Measurements from ENCODE around the gene TMEM72. TPM values are rescaled to one million over a fixed set of nuclear protein-coding genes. Genes with fewer than 3 reads are reported as not detected.

TMEM72 gene
- total and polyA plus RNA-seq, 2 donors (not counting 1 experiment from before 2014, with no cell fraction given) = not detected

GRCh38 chr10:44976352-44977198 is 65.4 kb downstream of the TMEM72 start:
- H3K4me2 ChIP-seq (replicated peaks; ENCODE audit: low read depth, low read length, poor library complexity, severe bottlenecking) = no peak overlapping the region
- TF ChIP-seq EZH2 (IDR thresholded peaks at IDR 0.05; ENCODE audit: borderline replicate concordance, insufficient read depth, low read depth, low read length, poor library complexity, severe bottlenecking) (no peak), CTCF (IDR thresholded peaks at IDR 0.05) (no peak)
- intact Hi-C loops (cut with micrococcal nuclease) = no loop called here
- Mint-ChIP-seq H3K27ac (no peak overlapping the region), H3K4me1 (peaks cover 27% of the 10 kb centered on the region), H3K4me3 (no peak overlapping the region), H3K27me3 (no peaks in the 10 kb centered on the region), H3K9me3 (ENCODE audit: insufficient read depth) (no peaks in the 10 kb centered on the region)
- 77% methylated on average over 4 of the region's 9 CpGs for WGBS (ENCODE audit: insufficient coverage)
- H3K4me3 ChIP-seq (ENCODE audit: control extremely low read depth in 1 of 5, extremely low read depth in 1 of 5, insufficient read depth in 1 of 5, low read depth in 2 of 5, low read length in 4 of 5) = no peak overlapping the region
- POLR2A ChIA-PET = no interaction called here
- no peaks in the 10 kb centered on the region for H3K36me3 ChIP-seq (replicated peaks in 1 of 2; ENCODE audit: control extremely low read depth in 1 of 2, control insufficient read depth in 1 of 2, extremely low read depth in 1 of 2, insufficient read depth in 2 of 2, low read length in 1 of 2)
- CTCF ChIA-PET = interaction anchor here (0.7 to 9.0 kb wide), 6 partner anchors 8 to 44 kb away, joined by 3 to 93 read pairs (median 3); no protein-coding TSS in a partner anchor
- no peak overlapping the region for H2AFZ ChIP-seq (ENCODE audit: insufficient read depth, low read depth, low read length, poor library complexity, severe bottlenecking)
- no peaks in the 10 kb centered on the region for H3K9me3 ChIP-seq (ENCODE audit: control extremely low read depth in 1 of 3, control insufficient read depth in 2 of 3, insufficient read depth in 1 of 3, low read length in 2 of 3)
- H3K27me3 ChIP-seq (replicated peaks in 1 of 4; ENCODE audit: control extremely low read depth in 1 of 4, control insufficient read depth in 3 of 4, insufficient read depth in 4 of 4, low read length in 3 of 4) = peaks cover 0 to 9% (median 0%) of the 10 kb centered on the region in 4 experiments
- H4K20me1 ChIP-seq (ENCODE audit: control insufficient read depth, insufficient read depth, low read length, poor library complexity, severe bottlenecking) = no peaks in the 10 kb centered on the region
- no peak overlapping the region for H3K9ac ChIP-seq (ENCODE audit: low read length)
- H3K79me2 ChIP-seq (ENCODE audit: control insufficient read depth, insufficient read depth, low read length) = no peaks in the 10 kb centered on the region
- peaks cover 20 to 37% of the 10 kb centered on the region in 2 donors for H3K4me1 ChIP-seq (ENCODE audit: control insufficient read depth in 2 of 2, insufficient read depth in 2 of 2, low read length in 2 of 2)
- no peak overlapping the region for H3K27ac ChIP-seq (ENCODE audit: low read length in 2 of 2)
- ATAC-seq (ENCODE audit: low read depth) (no peak), DNase-seq (no peak)

All from B cell (primary cell).